Embryonic facial prominence (tissue), 1 donor: ENCODE results near the gene APAF1.

Source experiments
- DNase-seq: peaks from one replicate; pipeline ENCODE4 v3.0.0-alpha.2; 2016; ENCODE audit errors: extremely low spot score

Gene APAF1

DNA sequence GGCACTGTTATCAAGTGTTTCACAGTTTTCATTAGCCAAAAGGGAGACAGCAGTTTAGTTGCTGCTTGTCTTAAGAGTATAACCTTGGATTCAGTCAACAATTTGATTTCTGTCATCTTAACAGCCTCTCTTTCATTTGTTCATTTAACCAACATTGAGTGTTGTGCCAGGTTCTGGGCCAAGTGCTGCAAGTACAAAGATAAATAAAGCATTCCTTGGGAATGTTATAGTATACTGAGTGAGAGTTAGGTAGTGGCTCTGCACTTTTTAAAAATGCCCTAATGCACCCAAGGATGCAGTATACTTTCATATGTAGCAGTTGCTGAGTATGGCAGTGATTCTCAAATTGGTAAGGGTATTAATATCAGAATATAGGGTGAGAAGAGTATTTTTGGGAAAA, 15.4 kb downstream of the APAF1 start:
- no peak for DNase-seq

DNA sequence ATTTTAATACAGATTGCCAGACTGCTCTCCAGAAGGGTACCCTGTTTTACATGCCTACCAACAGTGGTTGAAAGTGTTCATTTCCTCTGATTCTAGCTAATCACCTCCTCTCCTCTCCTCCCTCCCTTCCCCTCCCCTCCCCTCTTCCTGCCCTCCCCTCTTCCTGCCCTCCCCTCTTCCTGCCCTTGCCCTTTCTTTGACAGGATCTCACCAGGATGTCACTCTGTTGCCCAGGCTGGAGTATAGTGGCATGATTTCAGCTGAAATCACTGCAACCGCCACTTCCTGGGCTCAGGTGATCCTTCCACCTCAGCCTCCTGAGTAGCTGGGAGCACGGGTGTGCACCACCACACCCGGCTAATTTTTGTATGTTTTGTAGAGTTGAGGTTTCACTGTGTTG, 24.7 kb downstream of the APAF1 start:
- no peak for DNase-seq

DNA sequence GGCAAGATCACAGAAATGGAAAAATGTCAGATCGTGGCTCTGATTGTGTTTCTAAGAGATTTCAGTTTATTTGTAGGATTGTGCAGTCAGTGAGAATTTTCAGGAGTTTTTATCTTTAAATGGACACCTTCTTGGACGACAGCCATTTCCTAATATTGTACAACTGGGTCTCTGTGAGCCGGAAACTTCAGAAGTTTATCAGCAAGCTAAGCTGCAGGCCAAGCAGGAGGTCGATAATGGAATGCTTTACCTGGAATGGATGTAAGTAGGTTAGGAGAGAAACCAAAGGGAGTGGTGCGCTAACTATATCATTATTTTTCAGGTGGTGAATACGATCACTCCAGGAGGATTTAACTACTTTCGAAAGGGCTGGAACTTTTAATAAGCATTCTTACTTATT, 26.4 kb downstream of the APAF1 start:
- no peak for DNase-seq

DNA sequence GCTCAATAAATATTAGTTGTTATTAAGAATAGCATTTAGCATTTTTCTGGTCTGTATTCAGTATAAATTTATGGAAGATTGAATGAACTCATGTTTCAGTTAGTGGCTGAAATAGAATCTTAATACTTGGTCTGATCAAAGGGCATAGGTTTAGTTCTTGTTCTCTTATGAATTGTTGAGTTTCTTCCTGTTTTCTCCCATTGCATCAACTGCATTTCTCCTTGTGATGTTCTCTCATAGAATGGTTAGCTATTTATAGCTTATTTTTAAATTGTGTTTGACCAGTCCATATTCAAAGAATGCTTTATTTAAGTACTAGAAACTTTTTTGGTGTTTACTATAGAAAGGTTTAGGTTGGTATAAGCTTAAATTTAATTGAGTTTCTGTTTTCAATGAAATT, 29.8 kb downstream of the APAF1 start:
- no peak for DNase-seq

DNA sequence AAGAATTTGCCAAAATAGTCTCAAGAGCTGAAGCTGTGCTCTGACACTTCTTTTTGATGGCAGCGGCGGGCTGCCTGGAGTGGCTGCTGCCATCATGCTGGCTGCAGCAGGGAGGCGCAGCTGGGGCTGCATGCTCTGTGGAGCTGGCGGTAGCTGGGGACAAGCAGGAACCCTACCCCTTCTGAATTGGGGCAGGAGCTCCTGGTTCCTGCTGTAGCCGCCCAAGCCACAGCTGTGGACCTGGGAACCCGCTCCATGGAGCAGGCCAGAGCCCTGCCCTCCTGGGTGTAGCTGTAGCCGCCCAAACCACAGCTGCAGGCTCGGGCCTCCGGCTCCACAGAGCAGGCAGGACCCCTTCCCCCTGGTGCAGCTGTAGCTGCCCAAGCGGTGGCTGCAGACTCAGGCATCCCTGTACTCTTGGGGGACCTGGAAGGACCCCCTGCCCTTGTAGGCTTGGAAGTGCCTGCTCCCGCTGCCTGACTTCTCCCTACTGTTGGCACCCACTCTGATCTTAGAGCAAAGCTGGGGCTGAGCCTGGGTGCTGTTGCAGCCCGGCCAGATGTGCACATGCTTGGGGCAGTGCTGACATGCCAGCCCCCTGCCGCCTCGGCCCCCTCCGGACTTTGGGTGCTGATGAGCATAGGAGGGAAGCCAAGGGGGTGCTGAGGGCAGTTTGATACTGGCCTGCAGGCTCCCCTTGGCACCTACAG, 33.3 kb downstream of the APAF1 start:
- no peak for DNase-seq

DNA sequence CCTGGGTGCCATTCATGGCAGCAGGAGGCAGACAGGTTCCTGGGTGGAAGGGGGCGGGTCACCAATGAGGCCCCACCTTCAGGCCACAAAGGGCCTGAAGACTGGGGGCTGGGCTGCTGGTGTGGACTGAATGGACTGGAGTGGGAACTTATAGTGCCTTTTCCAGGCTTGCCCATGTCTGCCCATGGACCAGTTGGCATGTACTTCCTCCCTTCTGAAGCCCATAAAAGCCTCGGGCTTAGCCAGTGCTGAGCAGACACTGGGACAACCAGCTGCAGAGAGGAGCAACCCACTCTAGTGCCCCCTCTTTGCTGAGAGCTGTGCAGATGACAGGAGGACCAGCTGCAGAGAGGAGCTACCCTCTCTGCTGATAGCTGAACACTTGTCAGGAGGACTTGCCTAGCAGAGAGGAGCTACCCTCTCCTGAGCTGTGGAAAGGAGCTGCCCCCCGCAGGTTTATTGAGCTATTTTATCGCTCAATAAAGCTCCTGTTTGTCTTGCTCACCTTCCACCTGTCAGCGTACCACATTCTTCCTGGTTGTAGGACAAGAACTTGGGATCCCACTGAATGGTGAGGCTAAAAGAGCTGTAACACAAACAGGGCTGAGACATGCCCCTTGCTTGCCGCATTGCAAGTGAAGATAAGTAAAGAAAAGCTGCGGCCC, 34.0 kb downstream of the APAF1 start:
- no peak for DNase-seq

DNA sequence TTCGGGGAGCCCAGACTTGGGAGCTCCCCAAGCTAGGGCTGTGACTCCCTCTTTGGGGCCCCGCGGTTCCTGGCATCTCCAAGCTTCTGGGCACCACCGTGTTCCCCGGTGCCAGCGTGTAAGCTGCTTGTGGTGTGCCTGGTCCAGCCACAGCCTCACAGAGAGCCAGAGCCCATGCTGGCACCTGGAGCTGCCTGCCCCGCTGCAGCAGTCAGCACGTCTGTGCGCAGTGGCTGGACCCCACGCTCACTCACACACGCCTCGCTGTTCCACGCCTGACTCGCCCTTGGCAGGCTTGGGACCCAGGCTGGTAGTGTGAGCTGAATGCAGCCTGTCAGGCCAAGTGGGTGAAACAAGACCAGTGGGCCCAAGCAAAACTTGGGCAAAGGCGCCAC, 34.5 kb downstream of the APAF1 start:
- DNase-seq = no peak

DNA sequence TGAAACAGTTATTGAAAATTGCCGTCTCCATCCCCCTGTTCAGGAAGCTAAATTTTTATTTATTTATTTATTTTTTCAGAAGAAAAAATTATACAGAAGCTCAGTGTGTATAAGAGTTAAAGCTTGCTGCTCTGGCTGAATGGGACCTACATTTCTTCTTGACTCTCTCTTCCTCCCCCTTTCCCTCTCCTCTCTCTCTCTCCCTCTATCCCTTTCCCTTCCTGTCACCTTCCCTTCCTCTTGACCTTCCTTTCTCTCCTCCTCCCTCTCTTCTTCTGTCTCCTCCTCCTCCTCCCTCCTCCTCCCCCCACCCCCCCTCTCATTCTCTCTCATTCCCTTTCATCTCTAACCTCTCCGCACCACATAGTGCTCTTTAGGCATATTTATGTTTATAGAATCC, 39.1 kb downstream of the APAF1 start:
- no peak for DNase-seq

DNA sequence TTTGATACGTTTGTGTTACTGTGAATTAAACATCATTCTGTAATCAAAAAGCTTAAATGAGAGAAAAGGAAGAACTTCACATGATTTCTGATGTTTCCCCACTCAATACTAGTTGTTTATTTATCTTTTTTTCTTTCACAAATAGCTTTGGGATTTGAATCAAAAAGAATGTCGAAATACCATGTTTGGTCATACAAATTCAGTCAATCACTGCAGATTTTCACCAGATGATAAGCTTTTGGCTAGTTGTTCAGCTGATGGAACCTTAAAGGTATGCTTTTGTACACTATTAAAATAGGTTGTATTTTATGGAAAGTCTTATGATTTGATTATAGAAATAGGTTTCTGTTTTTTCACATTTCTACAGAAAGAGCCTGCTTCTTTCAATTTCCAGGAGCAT, 41.5 kb downstream of the APAF1 start:
- DNase-seq = no peak

DNA sequence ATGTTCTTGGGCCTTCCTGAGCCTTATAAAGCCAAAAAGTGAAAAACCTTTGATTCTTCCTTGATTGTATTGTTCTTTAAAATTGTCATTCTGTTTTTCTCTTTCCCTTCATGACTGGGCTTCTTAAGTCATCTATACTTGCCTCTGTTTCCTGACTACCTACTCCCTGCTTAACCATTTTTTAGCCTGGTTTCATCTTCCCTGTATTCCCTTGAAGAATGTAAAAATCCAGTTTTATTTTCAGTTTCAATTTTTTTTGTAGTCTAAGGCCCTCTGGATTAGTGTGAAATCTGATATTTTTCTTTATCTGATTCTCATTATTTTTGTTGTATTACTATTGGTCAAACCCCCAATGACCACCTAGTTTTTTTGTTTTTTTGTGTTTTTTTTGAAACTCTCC, 46.3 kb downstream of the APAF1 start:
- no peak for DNase-seq

DNA sequence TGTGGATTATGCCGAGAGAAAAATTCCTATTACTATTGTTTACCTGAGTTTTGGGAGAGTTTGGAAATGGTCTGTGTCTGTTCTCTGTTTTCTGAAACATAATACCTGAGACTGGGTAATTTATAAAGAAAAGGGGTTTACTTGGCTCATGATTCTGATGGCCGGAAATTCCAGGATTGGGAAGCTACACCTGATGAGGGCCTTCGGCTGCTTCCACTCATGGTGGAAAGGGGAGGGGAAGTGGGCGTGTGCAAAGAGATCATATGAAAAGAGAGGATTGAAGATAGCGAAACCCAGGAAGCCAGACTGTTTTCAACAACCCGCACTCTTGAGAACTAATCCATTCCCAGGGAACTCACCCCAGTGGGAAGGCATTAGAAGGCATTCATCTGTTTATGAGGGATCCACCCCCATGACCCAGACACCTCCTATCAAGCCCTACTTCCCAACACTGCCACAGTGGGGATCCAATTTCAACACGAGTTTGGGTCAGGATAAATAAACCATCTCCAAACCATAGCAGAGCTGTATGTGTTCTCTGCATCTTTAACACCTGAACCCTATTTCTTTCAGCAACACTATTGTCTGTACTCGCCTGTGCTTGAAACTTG, 51.1 kb downstream of the APAF1 start:
- DNase-seq = no peak

DNA sequence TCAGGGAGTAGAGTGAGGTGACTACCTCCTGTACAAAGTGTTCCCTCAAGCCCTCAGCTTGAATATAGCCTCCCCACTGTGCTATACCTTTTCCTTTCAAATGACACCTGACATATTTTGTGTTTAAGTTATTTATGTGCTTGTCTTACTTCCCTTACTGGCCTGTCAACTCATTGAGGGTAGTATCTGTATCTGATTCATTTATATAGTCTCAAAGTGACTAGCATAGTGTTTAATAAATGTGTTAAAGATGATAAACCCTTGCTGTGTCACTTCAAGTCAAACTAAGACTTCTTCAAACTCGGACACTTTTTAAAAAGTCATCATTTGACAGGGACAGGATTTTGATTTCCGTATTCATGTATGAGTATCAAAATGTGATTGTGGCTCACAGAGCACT, 52.1 kb downstream of the APAF1 start:
- no peak for DNase-seq

DNA sequence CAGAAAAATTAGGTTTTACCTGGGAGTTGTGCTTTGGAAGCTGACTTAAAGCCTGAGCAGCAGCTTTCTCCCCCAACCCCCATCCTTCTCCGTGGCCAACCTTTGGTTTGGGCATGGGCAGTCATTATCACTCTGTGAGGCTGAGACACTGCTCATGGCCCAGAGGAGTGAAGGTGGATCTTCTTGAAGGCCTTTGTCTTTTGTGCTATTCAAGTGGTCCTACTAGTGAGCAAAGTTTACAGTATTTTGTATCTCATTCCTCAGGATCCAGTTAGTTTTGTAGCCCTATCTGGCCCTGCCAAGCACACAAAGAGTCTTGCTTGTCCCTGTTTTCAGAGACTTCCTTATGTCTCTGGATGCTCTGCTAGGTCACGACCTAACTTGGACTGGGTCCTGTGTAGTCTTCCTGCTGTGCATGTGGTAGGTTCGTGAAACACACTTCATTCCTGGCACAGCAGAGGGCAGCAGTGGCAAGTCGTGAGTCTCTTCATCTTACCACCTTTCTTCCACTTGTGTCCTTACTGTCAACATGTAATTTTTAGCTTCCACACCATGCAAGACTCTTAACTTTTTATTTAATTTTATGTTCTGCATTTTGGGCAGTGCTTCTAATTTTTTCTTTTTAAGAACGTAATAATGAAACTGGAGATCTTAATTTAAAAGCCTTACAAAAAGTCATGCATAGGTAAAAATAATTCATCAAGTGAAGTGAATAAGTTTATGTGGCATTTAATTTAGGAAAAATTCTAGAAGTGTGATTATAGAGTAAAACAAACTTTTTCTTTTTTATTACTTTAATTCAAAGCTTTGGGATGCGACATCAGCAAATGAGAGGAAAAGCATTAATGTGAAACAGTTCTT, 53.7 kb downstream of the APAF1 start:
- DNase-seq = no peak

DNA sequence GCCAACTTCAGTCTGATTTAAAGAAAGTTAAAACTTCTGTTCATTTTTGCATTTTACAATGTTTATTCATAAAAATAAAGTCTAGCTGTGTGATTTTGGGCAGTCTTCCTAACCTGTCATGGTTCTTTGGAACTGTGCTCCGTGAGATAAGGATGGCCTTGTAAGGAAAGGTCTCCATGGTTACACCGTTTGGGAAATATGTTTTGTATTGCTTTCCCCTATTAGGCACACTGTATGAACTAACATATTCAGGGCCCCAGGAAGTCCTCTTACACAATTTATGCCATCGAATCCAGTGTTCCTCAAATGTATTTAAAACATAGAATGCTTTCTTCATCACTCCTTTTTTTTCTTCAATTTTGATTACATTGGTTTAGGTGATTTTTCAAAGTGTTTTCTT, 54.5 kb downstream of the APAF1 start:
- DNase-seq = no peak

DNA sequence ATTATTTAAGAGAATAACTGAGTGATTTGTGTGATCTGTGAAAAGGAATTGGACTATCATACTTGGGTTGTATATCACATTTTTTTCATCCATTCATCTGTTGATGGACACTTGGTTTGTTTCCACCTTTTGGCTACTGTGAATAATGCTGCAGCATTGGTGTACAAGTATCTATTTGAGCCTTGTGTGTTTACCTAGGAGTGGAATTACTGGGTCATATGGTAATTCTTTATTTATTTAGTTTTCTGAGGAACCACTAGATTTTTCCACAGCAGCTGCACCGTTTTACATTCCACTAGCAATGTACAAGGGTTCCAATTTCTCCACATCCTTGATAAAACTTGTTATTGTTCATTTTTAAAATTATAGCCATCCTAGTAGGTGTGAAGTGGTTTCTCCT, 56.1 kb downstream of the APAF1 start:
- DNase-seq = no peak

DNA sequence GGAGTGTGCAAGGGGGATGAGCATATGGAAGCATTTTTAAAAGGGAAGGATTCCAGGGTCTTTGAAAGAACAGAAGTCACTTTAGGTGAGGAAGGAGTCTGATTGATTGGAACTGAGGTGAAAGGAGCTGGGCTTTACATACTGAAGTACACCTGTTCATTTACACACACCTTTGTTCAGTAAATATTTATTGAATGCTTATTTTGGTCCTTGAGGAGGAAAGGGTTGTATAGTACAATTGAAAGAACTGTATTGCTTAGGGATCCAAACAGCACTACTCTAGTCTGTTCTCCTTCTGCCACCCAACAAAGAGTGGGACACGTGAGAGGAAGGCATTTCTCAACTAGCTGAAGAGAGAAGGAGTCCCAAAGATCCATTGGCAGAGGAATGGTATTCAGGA, 63.9 kb downstream of the APAF1 start:
- no peak for DNase-seq

DNA sequence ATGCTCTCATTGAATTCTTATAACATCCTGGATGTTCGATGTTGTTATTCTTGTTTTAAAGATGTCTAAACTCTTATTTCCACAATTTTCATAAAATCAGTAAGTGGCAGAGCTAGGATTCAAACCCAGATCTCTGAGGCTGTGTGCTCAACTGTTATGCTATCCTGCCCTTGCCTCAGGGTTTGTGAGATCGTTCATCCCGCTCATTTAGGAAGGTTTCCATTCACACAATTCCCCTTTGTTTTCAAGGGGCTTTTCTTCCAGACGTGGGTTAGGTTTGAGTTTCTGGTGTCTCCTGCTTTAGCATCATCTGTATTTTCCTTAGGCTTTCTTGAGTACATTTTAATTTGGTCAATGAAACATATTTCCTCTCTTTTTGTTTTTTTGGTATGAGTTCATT, 69.3 kb downstream of the APAF1 start:
- DNase-seq = no peak

DNA sequence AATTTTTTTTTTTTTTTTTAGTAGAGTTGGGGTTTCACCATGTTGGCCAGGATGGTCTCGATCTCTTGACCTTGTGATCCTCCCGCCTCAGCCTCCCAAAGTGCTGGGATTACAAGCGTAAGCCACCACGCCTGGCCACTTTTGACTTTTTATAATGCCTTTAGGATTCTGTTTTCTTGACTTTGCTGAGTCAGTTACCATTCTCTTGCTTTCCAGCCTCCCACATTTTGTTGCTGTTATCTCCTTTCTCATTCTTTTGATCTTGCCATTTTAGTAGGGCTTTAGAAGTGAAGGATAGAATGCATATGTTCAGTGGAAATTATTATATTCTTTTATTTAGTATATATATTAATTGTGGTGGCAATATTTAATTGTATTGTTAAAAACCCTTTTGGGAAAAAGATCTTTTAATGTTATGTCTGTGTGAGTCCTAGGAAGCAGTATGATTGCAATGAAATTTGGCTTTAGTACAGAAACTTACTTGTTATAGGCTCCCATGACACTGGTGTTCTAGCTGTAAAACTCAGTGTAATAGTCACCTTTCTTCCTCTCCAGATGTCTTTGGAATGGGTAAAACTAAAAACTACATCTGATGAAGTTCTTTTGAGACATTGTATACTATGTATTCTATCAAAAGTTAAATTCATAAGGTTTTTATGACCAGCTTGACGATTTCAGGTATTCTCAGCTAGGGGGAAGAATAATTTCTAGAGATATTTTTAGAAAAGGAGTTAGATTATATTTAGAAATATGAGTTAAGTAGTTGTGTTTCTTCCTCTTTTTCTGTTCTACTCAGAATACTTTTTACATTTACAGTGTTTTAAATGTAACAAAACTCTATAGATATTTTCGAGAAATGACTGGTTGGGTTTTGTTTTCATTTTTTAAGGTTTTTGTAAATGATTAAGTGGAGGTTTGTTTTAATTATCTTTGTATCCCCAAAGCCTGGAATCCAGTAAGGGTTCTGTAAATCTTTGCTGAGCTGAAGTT, 74.7 kb downstream of the APAF1 start:
- DNase-seq = no peak

DNA sequence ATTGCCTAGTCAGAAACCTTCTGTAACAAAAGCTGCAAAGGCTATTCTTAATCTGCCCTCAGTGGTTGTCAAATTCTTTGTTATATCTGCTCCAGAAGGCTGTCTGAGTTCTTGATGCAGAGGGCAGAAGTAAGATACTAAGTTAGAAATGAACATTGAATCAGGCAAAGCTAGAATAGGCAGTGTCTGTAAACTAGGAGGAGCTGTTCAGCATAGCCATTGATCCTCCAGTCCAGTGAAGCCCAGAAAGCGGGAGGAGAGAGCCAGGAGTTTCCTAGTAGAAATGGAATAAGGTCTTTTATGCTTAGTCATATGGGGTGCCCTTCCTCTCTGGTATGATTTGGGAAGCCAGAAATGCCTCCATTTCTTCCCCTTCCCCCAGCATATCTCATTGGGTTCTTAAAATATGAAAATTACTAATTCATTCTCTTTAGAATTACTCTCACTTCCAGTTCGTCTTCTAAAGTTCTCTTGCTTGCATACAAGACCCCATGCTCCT, 76.2 kb downstream of the APAF1 start:
- no peak for DNase-seq

DNA sequence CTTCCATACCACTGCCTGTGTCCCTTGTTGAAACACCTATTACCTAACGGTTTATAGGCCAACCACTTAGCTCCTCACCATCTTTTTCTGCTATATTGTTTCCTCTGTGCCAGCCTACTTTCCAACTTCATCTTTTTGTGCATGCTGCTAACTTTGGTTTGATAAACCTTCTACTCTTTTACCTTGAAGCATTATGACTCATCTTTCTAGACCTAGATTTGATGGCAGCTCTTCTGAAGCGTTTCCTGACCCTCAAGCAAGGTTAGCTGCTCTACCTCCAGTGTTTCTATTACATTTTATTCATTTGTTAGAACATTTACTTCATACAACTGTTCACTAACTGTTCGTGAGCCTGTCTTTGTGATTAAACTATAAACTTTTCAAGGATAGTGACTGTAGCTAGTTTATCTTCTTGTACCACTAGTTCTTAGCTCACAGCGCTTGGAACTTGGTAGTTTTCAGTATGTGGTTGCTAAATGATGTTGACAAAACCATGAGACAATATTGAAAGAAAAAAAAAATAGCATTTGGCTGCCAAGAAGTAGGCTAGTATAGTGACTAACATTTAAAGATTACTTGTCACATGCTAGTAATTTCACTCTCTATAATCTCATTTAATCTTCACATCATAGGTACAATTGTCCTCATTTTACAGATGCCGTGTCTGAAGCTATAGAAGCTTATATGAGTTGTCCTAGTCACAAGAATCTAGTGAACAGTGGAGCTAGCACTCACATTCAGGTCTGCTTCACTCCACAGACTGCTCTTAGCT, 79.5 kb downstream of the APAF1 start:
- no peak for DNase-seq
